Left lobe of liver (tissue), 2 donors: ENCODE measurements around the gene PNLDC1. TPM values are rescaled to one million over a fixed set of nuclear protein-coding genes. Genes with fewer than 3 reads are reported as not detected.
"Not testable (repeated sequence)": the region's sequence is repeated elsewhere in the genome, so short reads cannot be mapped to it uniquely, and the experiment has no call there.

Experiments used
- ATAC-seq: fragments of 200-7000 bp; cut with Tn5 transposase; one replicate; pipeline ENCODE4 v1.9.1; 2020; ENCODE audit warnings: mild to moderate bottlenecking, moderate library complexity
- DNase-seq: peaks from one replicate; pipeline ENCODE4 v3.0.0-alpha.2; 2020; ENCODE audit warnings: low spot score
- total RNA-seq: library from RNA; stranded (reverse); gene quantifications from one replicate; pipeline ENCODE4 v1.2.1, GENCODE V29; 2021
- donor health status: DM: no; HTN: no; CAD: no; lungs with moderate emphysema.
- donor health status: DM: no; HTN: yes; CAD: no.

The PNLDC1 gene
- total RNA-seq, 1 donor from 2014 or later, result 0.23 TPM

DNA sequence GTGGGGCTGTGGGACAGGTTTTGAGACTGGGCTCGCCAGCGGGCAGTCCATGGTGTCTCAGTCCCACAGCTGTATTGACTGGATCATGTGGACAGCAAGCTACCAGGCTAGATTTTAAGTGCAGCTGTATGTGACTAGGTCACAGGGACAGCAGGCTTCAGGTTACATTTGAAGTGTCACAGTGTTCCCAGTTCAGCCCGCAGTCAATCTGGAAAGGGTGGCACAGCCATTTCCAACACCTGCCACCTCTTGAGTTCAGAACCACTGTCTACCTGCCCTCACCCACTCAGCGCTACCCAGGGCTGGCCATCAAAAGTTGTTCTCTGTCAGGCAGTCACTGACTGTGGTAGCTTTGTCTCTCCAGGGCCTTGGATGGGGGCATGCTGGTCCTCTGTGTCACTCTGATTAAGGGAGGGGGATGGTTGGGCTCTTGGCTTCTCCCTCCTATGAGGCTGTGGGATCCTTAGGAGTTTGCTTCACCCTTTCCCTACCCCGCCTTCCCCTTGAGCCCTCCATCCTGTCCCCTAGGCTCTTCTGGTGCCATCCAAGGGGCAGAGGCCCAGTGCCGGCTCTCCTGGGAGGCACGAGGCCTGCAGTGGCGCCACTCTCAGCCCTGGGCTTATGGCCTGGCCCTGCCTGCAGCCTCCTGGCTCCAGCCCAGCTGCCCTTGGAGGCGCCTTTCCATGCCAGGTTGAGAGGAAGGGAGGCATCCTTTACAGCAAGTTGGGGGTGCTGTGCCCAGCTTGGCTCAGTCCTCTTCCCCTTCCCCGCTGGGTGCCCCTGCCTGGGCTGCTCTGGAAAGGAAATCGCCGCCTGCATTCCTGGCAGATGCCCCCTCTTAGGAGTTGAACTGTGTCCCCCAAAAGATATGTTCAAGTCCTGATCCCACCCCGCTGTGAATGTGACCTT lies 44.9 kb downstream of the PNLDC1 start:
- ATAC-seq (no peak), DNase-seq (no peak)

DNA sequence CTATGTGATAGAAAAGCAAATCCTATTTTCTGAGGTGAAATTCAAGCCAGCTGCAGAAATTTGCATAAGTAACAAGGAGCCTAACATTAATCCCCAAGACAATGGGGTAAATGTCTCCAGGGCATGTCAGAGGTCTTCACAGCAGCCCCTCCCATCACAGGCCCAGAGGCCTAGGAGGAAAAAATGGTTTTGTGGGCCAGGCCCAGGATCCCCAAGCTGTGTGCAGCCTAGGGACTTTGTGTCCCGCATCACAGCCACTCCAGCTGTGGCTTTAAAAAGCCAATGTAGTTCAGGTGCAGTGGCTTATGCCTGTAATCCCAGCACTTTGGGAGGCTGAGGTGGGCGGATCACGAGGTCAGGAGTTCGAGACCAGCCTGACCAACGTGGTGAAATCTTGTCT lies 48.5 kb downstream of the PNLDC1 start:
- not testable (repeated sequence) for DNase-seq, ATAC-seq

DNA sequence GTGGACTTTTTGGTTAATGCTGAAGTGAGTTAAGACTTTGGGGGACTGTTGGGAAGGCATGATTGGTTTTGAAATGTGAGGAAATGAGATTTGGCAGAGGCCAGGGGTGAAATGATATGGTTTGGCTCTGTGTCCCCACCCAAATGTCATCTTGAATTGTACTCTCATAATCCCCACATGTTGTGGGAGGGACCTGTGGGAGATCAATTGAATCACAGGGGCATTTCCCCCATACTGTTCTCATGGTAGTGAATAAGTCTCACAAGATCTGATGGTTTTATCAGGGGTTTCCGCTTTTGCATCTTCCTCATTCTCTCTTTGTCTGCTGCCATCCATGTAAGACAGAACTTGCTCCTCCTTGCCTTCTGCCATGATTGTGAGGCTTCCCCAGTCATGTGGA lies 49.8 kb downstream of the PNLDC1 start:
- DNase-seq, ATAC-seq: not testable (repeated sequence)

DNA sequence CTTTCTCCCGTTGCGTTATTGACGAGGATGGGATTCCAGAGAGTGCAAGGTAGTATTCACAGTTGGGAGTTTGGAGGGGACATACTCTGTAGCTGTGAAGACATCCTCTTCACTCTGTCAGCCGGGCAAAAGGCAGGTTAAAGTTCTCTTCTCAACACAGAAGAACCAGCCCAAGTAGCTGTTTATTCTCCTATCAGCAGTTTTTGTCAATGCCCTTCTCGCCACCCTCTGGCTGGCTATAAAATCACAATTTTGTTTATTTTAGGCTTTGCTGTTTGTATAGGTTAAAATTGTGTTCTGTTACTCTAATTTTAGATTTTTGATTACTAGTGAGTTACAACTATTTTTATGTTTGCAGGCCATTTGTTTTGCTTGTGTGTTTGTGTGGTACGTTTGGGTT lies 52.8 kb downstream of the PNLDC1 start:
- DNase-seq (no peak), ATAC-seq (peak; percentile 83)

DNA sequence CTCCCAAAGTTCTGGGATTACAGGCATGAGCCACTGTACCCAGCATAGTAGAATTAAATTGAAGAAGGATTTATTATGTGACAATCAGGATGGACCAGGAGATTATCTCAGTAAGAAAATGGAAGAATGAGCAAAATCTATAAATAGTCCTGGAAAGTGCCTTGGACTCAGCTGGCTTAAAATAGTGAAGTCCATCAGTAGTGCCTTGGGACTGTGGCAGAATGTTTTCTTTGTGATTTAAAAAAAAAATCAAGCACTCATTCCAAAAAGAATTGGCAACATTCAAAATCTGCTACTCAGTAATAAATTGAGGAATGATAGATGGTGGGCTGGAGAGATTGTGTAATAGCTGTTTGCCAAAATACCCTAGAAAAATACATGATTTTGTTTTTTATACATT lies 53.7 kb downstream of the PNLDC1 start:
- DNase-seq (no peak), ATAC-seq (no peak)

DNA sequence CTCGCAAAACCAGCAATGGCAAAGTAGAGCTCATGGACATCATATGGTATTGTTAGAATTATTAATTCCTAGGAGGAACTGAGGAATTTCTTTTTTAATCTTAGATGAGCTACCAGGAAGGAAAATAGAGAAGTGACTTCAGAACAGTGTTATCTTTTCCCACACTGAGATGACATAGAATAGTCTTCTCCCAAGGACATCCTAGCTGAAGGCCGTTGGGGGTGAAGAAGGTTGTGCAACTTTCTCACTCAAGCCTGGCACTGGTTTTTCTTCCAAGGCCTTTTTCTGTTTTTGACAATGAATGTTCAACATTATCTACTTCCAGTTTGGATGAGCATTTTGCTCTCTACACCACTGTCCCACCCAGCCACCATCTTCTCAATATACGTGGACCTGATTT lies 54.9 kb downstream of the PNLDC1 start:
- DNase-seq (no peak), ATAC-seq (no peak)

DNA sequence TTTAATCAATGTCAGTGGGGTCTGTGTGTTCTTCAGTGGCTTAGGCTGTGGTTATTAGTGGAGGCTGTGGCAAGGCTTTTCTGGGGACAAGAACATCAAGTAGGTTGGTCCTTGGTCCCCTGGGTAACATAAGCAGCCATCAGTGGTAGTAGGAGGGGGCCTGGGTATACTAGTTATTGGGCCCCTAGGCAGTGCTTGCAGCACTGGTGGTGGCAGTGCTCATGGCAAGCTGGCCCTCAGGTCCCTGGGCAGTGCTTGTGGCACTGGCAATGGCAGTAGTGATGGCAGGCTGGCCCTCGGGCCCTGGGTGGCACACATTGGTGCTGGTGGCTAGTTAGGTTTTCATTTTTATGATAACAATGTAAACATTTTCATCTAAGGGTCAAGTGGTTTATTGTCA lies 58.2 kb downstream of the PNLDC1 start:
- ATAC-seq, result no peak
- no peak for DNase-seq

DNA sequence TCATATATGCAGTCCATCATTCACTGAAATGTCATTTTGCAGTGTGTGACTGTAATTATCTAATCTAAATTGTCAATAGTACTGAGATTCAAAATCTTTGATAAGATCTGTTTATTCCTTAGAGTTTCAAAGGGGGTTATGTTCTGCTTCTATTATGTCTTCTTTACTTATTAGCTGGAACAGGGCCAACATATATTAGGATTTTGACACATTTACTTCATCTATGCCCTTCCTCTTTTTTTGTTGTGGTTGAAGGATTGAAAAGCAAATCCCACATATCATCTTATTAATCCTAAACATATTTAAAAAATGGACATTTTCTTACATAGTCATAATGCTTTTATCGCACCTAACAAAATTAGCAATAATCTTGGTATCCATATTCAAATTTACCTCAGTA lies 60.4 kb downstream of the PNLDC1 start:
- no peak for DNase-seq
- ATAC-seq, result no peak

DNA sequence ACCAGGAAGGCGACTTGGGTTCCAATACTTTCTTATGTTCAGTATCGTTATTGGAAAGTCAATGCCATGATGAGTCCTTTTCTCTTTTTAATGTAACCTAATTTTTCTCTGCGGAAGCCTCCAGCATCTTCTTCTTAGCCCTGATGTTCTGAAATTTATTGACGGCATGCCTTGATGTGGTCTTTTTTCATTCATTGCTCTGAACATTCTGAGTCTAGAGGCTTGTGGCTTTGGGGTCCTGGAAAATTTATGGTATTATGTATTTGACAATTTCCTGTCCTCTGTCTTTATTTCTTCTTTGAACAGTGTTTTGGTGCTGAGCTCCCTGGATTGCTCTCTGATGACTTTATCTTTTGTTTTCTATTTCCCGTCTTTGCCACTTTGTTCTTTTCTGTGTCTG lies 62.0 kb downstream of the PNLDC1 start:
- no peak for DNase-seq
- no peak for ATAC-seq

DNA sequence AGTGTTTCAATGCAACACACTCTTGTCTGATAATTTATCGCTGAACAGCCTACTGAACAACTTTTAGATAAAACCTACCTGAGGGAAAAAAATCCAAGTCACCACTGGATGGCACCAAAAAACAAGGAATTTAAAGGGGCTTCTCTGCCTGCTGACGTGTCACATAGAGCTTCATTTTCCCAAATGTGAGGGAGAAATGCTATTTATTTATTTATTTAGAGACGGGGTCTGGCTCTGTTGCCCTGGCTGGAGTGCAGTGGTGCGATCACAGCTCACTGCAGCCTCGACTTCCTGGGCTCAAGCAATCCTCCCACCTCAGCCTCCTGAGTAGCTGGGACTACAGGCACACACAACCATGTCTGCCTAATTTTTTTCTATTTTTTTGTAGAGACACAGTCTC lies 63.3 kb downstream of the PNLDC1 start:
- ATAC-seq, result peak; percentile 96
- not testable (repeated sequence) for DNase-seq

DNA sequence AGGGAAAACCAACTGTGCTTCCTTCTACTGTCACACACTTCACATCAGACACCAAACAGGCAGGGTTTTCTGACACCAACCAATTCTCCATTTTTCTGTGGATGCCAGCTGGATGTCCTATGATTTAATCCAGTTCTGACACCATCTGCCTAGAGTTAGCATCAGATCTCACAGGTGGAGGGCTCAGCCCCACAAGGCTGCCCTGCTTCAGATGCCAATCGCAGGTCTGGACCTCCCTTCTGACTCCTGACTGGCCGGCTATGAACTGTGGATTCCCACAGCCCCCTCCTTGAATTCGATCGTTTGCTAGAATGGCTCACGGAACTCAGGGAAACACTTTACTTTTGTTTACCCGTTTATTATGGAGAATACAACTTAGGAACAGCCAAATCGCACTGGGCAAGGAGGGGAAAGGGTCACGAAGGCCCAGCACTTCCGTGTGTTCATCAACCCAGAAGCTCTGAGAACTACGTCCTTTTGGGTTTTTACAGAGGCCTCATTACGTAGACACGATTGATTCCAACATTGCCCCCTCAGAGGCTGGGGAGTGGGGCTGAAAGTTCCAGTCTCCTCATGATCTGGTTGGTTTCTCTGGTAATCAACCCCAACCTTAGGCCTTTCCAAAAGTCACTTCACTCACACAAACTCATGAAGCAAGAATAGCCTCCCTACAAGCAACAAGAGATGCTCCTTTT lies 65.3 kb downstream of the PNLDC1 start:
- DNase-seq (no peak), ATAC-seq (no peak)

DNA sequence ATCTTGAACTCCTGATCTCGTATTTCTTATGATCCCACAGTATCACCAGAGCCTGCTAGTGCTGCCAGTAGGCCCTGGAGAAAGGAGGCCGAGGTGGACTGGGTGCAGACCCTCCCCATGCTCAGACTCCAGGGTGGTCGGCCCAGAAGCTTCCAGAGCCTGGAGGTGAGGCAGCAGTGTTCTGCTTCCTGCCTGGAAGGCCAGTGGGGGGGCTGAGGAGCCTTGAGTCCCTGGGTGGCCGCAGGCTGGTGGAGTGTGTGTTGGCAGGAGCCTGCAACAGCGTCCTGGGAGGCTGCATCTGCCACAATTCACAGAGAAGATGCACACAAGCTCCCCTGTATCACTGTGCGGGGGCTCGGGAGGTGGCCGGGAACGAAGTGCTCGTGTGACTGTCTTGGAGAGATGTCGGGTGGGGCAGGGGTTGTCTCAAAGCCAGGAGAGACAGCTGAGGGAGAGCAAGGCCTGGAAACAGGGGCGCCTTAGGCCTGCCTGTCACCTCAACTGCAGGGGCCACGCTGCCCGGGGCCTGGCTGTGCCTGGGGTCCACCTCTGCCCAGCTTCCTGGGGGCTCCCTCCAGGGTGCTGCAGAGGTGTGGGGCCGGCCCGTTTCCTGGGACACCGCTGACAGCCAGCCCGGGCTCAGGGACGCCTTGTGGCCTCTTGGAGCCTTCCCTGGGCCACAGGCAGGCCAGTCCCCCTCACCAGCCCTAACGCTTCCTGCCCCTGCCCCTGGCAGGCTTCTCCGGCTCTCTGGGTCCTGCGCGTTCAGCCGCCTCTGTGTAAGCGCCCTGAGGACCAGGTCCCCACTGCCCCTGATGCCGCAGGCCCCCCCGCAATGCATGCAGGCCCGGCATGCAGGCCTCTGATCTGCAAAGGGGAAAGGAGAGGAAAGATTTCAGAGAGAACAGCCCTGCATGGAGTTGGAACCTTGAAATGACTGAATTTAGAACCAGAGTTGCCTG lies 66.5 kb downstream of the PNLDC1 start:
- DNase-seq, result no peak
- no peak for ATAC-seq

Other genes starting within 250 kb of the PNLDC1 start
- 608 TPM for gene SOD2, start 107.0 kb upstream of the PNLDC1 start, total RNA-seq
- 23.7 TPM for gene WTAP, start 72.8 kb upstream of the PNLDC1 start, total RNA-seq
- 44.6 TPM for gene ACAT2, start 38.2 kb upstream of the PNLDC1 start, total RNA-seq
- 58.1 TPM for gene TCP1, start 10.7 kb upstream of the PNLDC1 start, total RNA-seq
- gene MRPL18, start 9.8 kb upstream of the PNLDC1 start, total RNA-seq, result 28.8 TPM
- gene MAS1, start 90.7 kb downstream of the PNLDC1 start, total RNA-seq, result not detected
- 51.5 TPM for gene IGF2R, start 168.8 kb downstream of the PNLDC1 start, total RNA-seq